ENCODE results near the gene BSN. TPM values are rescaled to one million over a fixed set of nuclear protein-coding genes. Genes with fewer than 3 reads are reported as not detected.
"Not testable (repeated sequence)": the region's sequence is repeated elsewhere in the genome, so short reads cannot be mapped to it uniquely, and the experiment has no call there.

BSN gene
- polyA plus RNA-seq, 4 donors: under 0.01 to 0.69 (median 0.64) TPM; not detected in 1

GRCh38 chr3:49567406-49567805, 13.1 kb downstream of the BSN start:
- WGBS, 3 donors: 48 to 61% (median 56%) methylated on average over 2 of the region's 2 CpGs
- no peak overlapping the region for H3K27ac ChIP-seq (ENCODE audit: low read depth in 1 of 3, low read length in 2 of 3)

DNA sequence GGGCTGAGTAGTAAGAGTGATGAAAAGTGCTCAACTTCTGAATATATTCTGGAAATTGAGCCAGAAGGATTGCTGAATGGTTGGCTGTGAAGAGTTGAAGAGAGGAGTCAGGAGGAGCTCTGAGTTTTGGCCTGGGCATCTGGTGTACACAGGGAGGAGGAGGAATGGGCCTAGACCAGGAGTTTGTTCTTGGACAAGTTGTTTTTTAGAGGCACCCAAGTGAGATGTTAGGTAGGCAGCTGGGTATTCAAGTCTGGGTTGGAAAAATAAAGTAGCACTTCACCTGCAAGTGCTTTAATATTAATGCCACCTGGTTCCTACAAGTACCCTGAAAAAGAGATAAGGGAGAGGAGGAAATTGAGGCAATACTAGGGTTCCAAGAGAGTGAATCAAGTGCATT, 14.7 kb downstream of the BSN start:
- no peaks in the 10 kb centered on the region for H3K27me3 ChIP-seq (ENCODE audit: control insufficient read depth in 3 of 3, insufficient read depth in 3 of 3, low read length in 3 of 3)
- H3K27ac ChIP-seq (ENCODE audit: low read depth in 1 of 3, low read length in 2 of 3): no peak overlapping the region
- no peaks in the 10 kb centered on the region for H3K36me3 ChIP-seq (ENCODE audit: control insufficient read depth in 3 of 3, insufficient read depth in 2 of 3, low read depth in 1 of 3, low read length in 3 of 3)
- no peak for DNase-seq
- FAIRE-seq: no peak
- no peaks in the 10 kb centered on the region for H3K9me3 ChIP-seq (ENCODE audit: control insufficient read depth in 2 of 2, insufficient read depth in 1 of 2, low read depth in 1 of 2, low read length in 1 of 2)
- no peak overlapping the region for H3K4me3 ChIP-seq (ENCODE audit: low read depth in 1 of 3, low read length in 3 of 3)
- no peaks in the 10 kb centered on the region for H3K4me1 ChIP-seq (ENCODE audit: control insufficient read depth in 3 of 3, insufficient read depth in 2 of 3, low read depth in 1 of 3, low read length in 2 of 3)

More at GRCh38 chr3:49567406-49567805, 13.1 kb downstream of the BSN start:
- no peak overlapping the region for H3K4me3 ChIP-seq (ENCODE audit: low read depth in 1 of 3, low read length in 3 of 3)
- H3K4me1 ChIP-seq (ENCODE audit: control insufficient read depth in 3 of 3, insufficient read depth in 2 of 3, low read depth in 1 of 3, low read length in 2 of 3): no peaks in the 10 kb centered on the region
- no peak for DNase-seq
- H3K9me3 ChIP-seq (ENCODE audit: control insufficient read depth in 2 of 2, insufficient read depth in 1 of 2, low read depth in 1 of 2, low read length in 1 of 2): no peaks in the 10 kb centered on the region
- no peaks in the 10 kb centered on the region for H3K36me3 ChIP-seq (ENCODE audit: control insufficient read depth in 3 of 3, insufficient read depth in 2 of 3, low read depth in 1 of 3, low read length in 3 of 3)
- no peaks in the 10 kb centered on the region for H3K27me3 ChIP-seq (ENCODE audit: control insufficient read depth in 3 of 3, insufficient read depth in 3 of 3, low read length in 3 of 3)
- FAIRE-seq: no peak

- DNase-seq (no peak), FAIRE-seq (no peak)
- Histone ChIP-seq H3K27me3 (ENCODE audit: control insufficient read depth in 3 of 3, insufficient read depth in 3 of 3, low read length in 3 of 3) (no peaks in the 10 kb centered on the region), H3K9me3 (ENCODE audit: control insufficient read depth in 2 of 2, insufficient read depth in 1 of 2, low read depth in 1 of 2, low read length in 1 of 2) (no peaks in the 10 kb centered on the region), H3K36me3 (ENCODE audit: control insufficient read depth in 3 of 3, insufficient read depth in 2 of 3, low read depth in 1 of 3, low read length in 3 of 3) (no peaks in the 10 kb centered on the region), H3K4me1 (ENCODE audit: control insufficient read depth in 3 of 3, insufficient read depth in 2 of 3, low read depth in 1 of 3, low read length in 2 of 3) (no peaks in the 10 kb centered on the region), H3K4me3 (ENCODE audit: low read depth in 1 of 3, low read length in 3 of 3) (no peak overlapping the region), H3K27ac (ENCODE audit: low read depth in 1 of 3, low read length in 2 of 3) (no peak overlapping the region)
- 54 to 65% (median 57%) methylated on average over 6 of the region's 6 CpGs for WGBS, 3 donors
These were observed 15.9 kb downstream of the BSN start for GRCh38 chr3:49570028-49570654.

GRCh38 chr3:49582177-49582576, 27.9 kb downstream of the BSN start:
- FAIRE-seq: no peak
- H3K4me1 ChIP-seq (ENCODE audit: control insufficient read depth in 3 of 3, insufficient read depth in 2 of 3, low read depth in 1 of 3, low read length in 2 of 3): no peaks in the 10 kb centered on the region
- no peaks in the 10 kb centered on the region for H3K9me3 ChIP-seq (ENCODE audit: control insufficient read depth in 2 of 2, insufficient read depth in 1 of 2, low read depth in 1 of 2, low read length in 1 of 2)
- H3K27ac ChIP-seq (ENCODE audit: low read depth in 1 of 3, low read length in 2 of 3): no peak overlapping the region
- H3K4me3 ChIP-seq (ENCODE audit: low read depth in 1 of 3, low read length in 3 of 3): no peak overlapping the region
- H3K36me3 ChIP-seq (ENCODE audit: control insufficient read depth in 3 of 3, insufficient read depth in 2 of 3, low read depth in 1 of 3, low read length in 3 of 3): no peaks in the 10 kb centered on the region
- H3K27me3 ChIP-seq (ENCODE audit: control insufficient read depth in 3 of 3, insufficient read depth in 3 of 3, low read length in 3 of 3): no peaks in the 10 kb centered on the region
- no peak for DNase-seq

GRCh38 chr3:49585261-49585755, 31.0 kb downstream of the BSN start:
- H3K4me3 ChIP-seq (ENCODE audit: low read depth in 1 of 3, low read length in 3 of 3); DNase-seq; H3K4me1 ChIP-seq (ENCODE audit: control insufficient read depth in 3 of 3, insufficient read depth in 2 of 3, low read depth in 1 of 3, low read length in 2 of 3); H3K9me3 ChIP-seq (ENCODE audit: control insufficient read depth in 2 of 2, insufficient read depth in 1 of 2, low read depth in 1 of 2, low read length in 1 of 2); FAIRE-seq; H3K27me3 ChIP-seq (ENCODE audit: control insufficient read depth in 3 of 3, insufficient read depth in 3 of 3, low read length in 3 of 3); H3K36me3 ChIP-seq (ENCODE audit: control insufficient read depth in 3 of 3, insufficient read depth in 2 of 3, low read depth in 1 of 3, low read length in 3 of 3); H3K27ac ChIP-seq (ENCODE audit: low read depth in 1 of 3, low read length in 2 of 3): not testable (repeated sequence)
- WGBS, 3 donors: 89 to 92% (median 89%) methylated on average over 20 of the region's 20 CpGs

DNA sequence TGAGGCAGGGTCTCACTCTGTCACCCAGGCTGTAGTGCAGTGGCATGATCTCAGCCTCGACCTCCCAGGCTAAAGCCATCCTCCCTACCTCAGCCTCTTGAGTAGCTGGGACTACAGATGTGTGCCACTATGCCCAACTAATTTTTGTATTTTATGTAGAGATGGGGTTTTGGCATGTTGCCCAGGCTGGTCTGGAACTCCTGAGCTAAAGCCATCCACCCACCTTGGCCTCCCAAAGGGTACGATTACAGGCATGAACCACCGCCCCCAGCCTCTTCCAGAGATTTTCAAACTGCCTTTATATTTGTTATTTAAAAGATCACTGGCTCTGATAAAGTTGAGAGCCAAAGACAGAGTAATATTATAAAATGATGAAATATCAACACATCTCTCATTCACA, 37.3 kb downstream of the BSN start:
- Histone ChIP-seq H3K27ac (ENCODE audit: low read depth in 1 of 3, low read length in 2 of 3) (no peak overlapping the region), H3K27me3 (ENCODE audit: control insufficient read depth in 3 of 3, insufficient read depth in 3 of 3, low read length in 3 of 3) (no peaks in the 10 kb centered on the region), H3K36me3 (ENCODE audit: control insufficient read depth in 3 of 3, insufficient read depth in 2 of 3, low read depth in 1 of 3, low read length in 3 of 3) (no peaks in the 10 kb centered on the region), H3K4me3 (ENCODE audit: low read depth in 1 of 3, low read length in 3 of 3) (no peak overlapping the region), H3K9me3 (ENCODE audit: control insufficient read depth in 2 of 2, insufficient read depth in 1 of 2, low read depth in 1 of 2, low read length in 1 of 2) (no peaks in the 10 kb centered on the region), H3K4me1 (ENCODE audit: control insufficient read depth in 3 of 3, insufficient read depth in 2 of 3, low read depth in 1 of 3, low read length in 2 of 3) (no peaks in the 10 kb centered on the region)
- DNase-seq: no peak
- FAIRE-seq: no peak
- 65 to 84% (median 80%) methylated on average over 3 of the region's 3 CpGs for WGBS, 3 donors

DNA sequence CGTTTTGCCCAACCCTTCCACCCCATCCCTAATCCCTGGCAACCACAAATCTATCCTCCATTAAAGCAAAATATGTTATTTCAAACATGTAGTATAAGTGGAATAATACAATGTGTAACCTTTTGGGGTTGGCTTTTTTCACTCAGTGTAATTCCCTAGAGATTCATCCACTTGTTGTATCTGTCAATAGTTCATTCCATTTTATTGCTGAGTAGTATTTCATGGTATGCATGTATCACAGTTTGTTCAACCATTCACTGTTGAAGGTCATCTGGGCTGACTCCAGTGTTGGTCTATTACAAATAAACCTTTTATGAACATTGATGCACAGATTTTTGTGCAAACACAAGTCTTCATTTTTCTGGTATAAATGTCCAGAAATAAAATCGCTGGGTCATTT, 38.8 kb downstream of the BSN start:
- WGBS, 3 donors: 53 to 71% (median 59%) methylated on average over 2 of the region's 2 CpGs
- H3K4me1 ChIP-seq (ENCODE audit: control insufficient read depth in 3 of 3, insufficient read depth in 2 of 3, low read depth in 1 of 3, low read length in 2 of 3): no peaks in the 10 kb centered on the region
- H3K27me3 ChIP-seq (ENCODE audit: control insufficient read depth in 3 of 3, insufficient read depth in 3 of 3, low read length in 3 of 3): no peaks in the 10 kb centered on the region
- DNase-seq: no peak
- H3K27ac ChIP-seq (ENCODE audit: low read depth in 1 of 3, low read length in 2 of 3): no peak overlapping the region
- FAIRE-seq: no peak
- H3K36me3 ChIP-seq (ENCODE audit: control insufficient read depth in 3 of 3, insufficient read depth in 2 of 3, low read depth in 1 of 3, low read length in 3 of 3): no peaks in the 10 kb centered on the region
- H3K4me3 ChIP-seq (ENCODE audit: low read depth in 1 of 3, low read length in 3 of 3): no peak overlapping the region
- H3K9me3 ChIP-seq (ENCODE audit: control insufficient read depth in 2 of 2, insufficient read depth in 1 of 2, low read depth in 1 of 2, low read length in 1 of 2): no peaks in the 10 kb centered on the region

DNA sequence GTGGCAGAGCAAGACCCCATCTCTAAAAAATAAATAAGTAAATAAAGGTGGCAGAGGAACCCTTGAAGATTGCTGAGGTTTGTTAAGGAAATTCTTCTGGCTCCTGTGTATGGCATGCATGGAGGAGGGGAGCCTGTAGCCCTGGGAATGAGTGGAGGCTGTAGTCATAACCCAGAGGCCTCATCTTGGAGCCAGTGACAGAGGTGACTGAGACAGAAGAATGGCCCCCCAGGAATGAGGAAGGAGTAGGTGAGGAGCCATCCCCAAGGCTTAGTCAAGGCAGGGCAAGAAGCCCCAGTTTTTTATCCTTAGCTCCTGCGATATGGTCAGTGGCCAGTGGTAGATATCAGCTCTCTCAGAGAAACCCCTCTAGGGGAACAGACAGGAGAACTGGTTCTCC, 46.5 kb downstream of the BSN start:
- H3K4me3 ChIP-seq (ENCODE audit: low read depth in 1 of 3, low read length in 3 of 3): no peak overlapping the region
- WGBS, 3 donors: 93 to 100% (median 94%) methylated on average over 1 of the region's 1 CpG
- no peaks in the 10 kb centered on the region for H3K27me3 ChIP-seq (ENCODE audit: control insufficient read depth in 3 of 3, insufficient read depth in 3 of 3, low read length in 3 of 3)
- H3K4me1 ChIP-seq (ENCODE audit: control insufficient read depth in 3 of 3, insufficient read depth in 2 of 3, low read depth in 1 of 3, low read length in 2 of 3): no peaks in the 10 kb centered on the region
- no peaks in the 10 kb centered on the region for H3K9me3 ChIP-seq (ENCODE audit: control insufficient read depth in 2 of 2, insufficient read depth in 1 of 2, low read depth in 1 of 2, low read length in 1 of 2)
- no peak for DNase-seq
- H3K36me3 ChIP-seq (ENCODE audit: control insufficient read depth in 3 of 3, insufficient read depth in 2 of 3, low read depth in 1 of 3, low read length in 3 of 3): no peaks in the 10 kb centered on the region
- no peak for FAIRE-seq
- H3K27ac ChIP-seq (ENCODE audit: low read depth in 1 of 3, low read length in 2 of 3): no peak overlapping the region

DNA sequence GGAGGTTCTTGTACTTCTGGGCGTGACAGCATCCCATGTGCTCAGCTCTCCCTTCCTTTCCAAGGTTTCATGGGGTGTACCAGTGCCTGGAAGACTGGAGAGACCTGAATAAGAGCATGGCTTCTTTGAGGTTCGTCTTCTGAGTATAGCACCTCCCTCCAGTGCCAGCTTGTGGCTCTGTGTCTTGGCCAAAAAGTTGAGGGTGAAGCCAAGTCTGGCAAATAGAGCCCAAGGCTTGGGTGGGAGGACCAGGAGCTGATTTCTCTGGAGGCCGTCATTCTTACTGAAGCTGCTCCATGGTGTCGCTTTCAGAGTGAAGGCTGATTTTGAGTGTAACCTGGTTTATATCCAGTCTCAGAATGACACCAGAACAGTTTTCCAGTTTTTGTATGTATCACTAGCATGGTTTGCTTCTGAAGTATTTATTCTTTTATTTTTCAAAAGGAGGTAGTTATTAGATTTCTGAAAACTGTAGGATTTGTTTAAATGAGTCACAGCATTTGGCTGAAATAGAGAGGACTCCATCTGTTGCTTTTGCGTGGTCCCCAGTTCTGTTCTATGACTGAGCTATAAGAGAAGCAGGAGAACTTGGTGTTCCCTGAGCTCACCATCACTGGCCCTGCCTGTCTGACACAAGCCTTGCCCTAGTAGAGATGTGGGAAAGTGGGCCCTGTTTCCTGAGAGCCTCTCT, 47.2 kb downstream of the BSN start:
- FAIRE-seq: no peak
- Histone ChIP-seq H3K9me3 (ENCODE audit: control insufficient read depth in 2 of 2, insufficient read depth in 1 of 2, low read depth in 1 of 2, low read length in 1 of 2) (no peaks in the 10 kb centered on the region), H3K27ac (ENCODE audit: low read depth in 1 of 3, low read length in 2 of 3) (no peak overlapping the region), H3K4me1 (ENCODE audit: control insufficient read depth in 3 of 3, insufficient read depth in 2 of 3, low read depth in 1 of 3, low read length in 2 of 3) (no peaks in the 10 kb centered on the region), H3K36me3 (ENCODE audit: control insufficient read depth in 3 of 3, insufficient read depth in 2 of 3, low read depth in 1 of 3, low read length in 3 of 3) (no peaks in the 10 kb centered on the region), H3K27me3 (ENCODE audit: control insufficient read depth in 3 of 3, insufficient read depth in 3 of 3, low read length in 3 of 3) (no peaks in the 10 kb centered on the region), H3K4me3 (ENCODE audit: low read depth in 1 of 3, low read length in 3 of 3) (no peak overlapping the region)
- 80 to 89% (median 87%) methylated on average over 5 of the region's 5 CpGs for WGBS, 3 donors
- no peak for DNase-seq
